ENCODE measurements around the gene RRP1. TPM values are rescaled to one million over a fixed set of nuclear protein-coding genes. Genes with fewer than 3 reads are reported as not detected.

RRP1 gene
- total RNA-seq, 1 donor from 2014 or later, result 18.2 TPM

- DNase-seq (ENCODE audit: extremely low spot score in 2 of 2), result no peak
- no peak overlapping the region for H3K27ac ChIP-seq
- no peaks in the 10 kb centered on the region for H3K9me3 ChIP-seq
- peaks cover 6% of the 10 kb centered on the region for H3K4me1 ChIP-seq
- TF ChIP-seq POLR2AphosphoS5 (IDR thresholded peaks at IDR 0.05; ENCODE audit: insufficient read depth in 1 of 2, low read depth in 1 of 2) (no peak), CTCF (IDR thresholded peaks at IDR 0.05) (no peak), POLR2A (IDR thresholded peaks at IDR 0.05) (no peak)
- intact Hi-C loops (cut with DNase I), result no loop called here
- no peak overlapping the region for H3K4me3 ChIP-seq
- no peaks in the 10 kb centered on the region for H3K27me3 ChIP-seq
- H3K36me3 ChIP-seq, result peaks cover 0 to 49% of the 10 kb centered on the region in 2 donors
Measured at GRCh38 chr21:43743947-43744346, 45.4 kb upstream of the RRP1 start.

GRCh38 chr21:43744725-43745124, 44.7 kb upstream of the RRP1 start:
- DNase-seq (ENCODE audit: extremely low spot score in 2 of 2), result no peak
- H3K4me1 ChIP-seq, result peaks cover 6% of the 10 kb centered on the region
- no peak overlapping the region for H3K27ac ChIP-seq
- no peak overlapping the region for H3K4me3 ChIP-seq
- no peaks in the 10 kb centered on the region for H3K27me3 ChIP-seq
- no peaks in the 10 kb centered on the region for H3K9me3 ChIP-seq
- no peak for TF ChIP-seq POLR2A (IDR thresholded peaks at IDR 0.05)
- TF ChIP-seq CTCF (IDR thresholded peaks at IDR 0.05), result no peak
- no peak for TF ChIP-seq POLR2AphosphoS5 (IDR thresholded peaks at IDR 0.05; ENCODE audit: insufficient read depth in 1 of 2, low read depth in 1 of 2)
- H3K36me3 ChIP-seq, result peaks cover 0 to 56% of the 10 kb centered on the region in 2 donors
- intact Hi-C loops (cut with DNase I), result no loop called here

GRCh38 chr21:43745772-43746517, 43.4 kb upstream of the RRP1 start:
- intact Hi-C loops (cut with DNase I), result no loop called here
- H3K27me3 ChIP-seq, result no peaks in the 10 kb centered on the region
- peaks cover 0 to 59% of the 10 kb centered on the region in 2 donors for H3K36me3 ChIP-seq
- H3K4me3 ChIP-seq, result no peak overlapping the region
- TF ChIP-seq POLR2A (IDR thresholded peaks at IDR 0.05) (no peak), CTCF (IDR thresholded peaks at IDR 0.05) (no peak), POLR2AphosphoS5 (IDR thresholded peaks at IDR 0.05; ENCODE audit: insufficient read depth in 1 of 2, low read depth in 1 of 2) (no peak)
- peaks cover 6% of the 10 kb centered on the region for H3K4me1 ChIP-seq
- DNase-seq (ENCODE audit: extremely low spot score in 2 of 2), result no peak
- no peak overlapping the region for H3K27ac ChIP-seq
- H3K9me3 ChIP-seq, result no peaks in the 10 kb centered on the region

GRCh38 chr21:43748622-43749021, 40.8 kb upstream of the RRP1 start:
- H3K36me3 ChIP-seq, result peaks cover 0 to 63% of the 10 kb centered on the region in 2 donors

More at GRCh38 chr21:43748622-43749021, 40.8 kb upstream of the RRP1 start:
- Histone ChIP-seq H3K27me3 (no peaks in the 10 kb centered on the region), H3K27ac (no peak overlapping the region), H3K4me1 (no peaks in the 10 kb centered on the region), H3K9me3 (no peaks in the 10 kb centered on the region), H3K4me3 (no peak overlapping the region)
- intact Hi-C loops (cut with DNase I), result no loop called here
- no peak for TF ChIP-seq POLR2AphosphoS5 (IDR thresholded peaks at IDR 0.05; ENCODE audit: insufficient read depth in 1 of 2, low read depth in 1 of 2)
- no peak for TF ChIP-seq POLR2A (IDR thresholded peaks at IDR 0.05)
- no peak for TF ChIP-seq CTCF (IDR thresholded peaks at IDR 0.05)
- DNase-seq (ENCODE audit: extremely low spot score in 2 of 2), result no peak

Data from vagina (tissue), 2 donors.